Activated naive CD8-positive, alpha-beta T cell (primary cell): ENCODE measurements around the gene USP40.

Experiments used
- H3K27ac Mint-ChIP-seq: one replicate; pipeline ENCODE4 v1.8.0; 2021; ENCODE audit warnings: mixed read lengths
- H3K27me3 Mint-ChIP-seq: one replicate; pipeline ENCODE4 v1.8.0; 2021; ENCODE audit warnings: mixed read lengths
- H3K36me3 Mint-ChIP-seq: one replicate; pipeline ENCODE4 v1.8.0; 2021; ENCODE audit warnings: mixed read lengths
- H3K4me1 Mint-ChIP-seq: one replicate; pipeline ENCODE4 v1.8.0; 2021; ENCODE audit warnings: low read depth, mixed read lengths
- H3K4me3 Mint-ChIP-seq: one replicate; pipeline ENCODE4 v1.8.0; 2021; ENCODE audit warnings: mild to moderate bottlenecking, mixed read lengths
- H3K9me3 Mint-ChIP-seq: one replicate; pipeline ENCODE4 v1.8.0; 2021; ENCODE audit warnings: low read depth, mixed read lengths

The USP40 gene

GRCh38 chr2:233434666-233435330, 131.8 kb downstream of the USP40 start:
- H3K27me3 Mint-ChIP-seq: no peaks in the 10 kb centered on the region
- H3K27ac Mint-ChIP-seq: peak overlapping the region; percentile 11
- H3K4me3 Mint-ChIP-seq: no peak overlapping the region
- peaks cover 28% of the 10 kb centered on the region for H3K4me1 Mint-ChIP-seq
- H3K36me3 Mint-ChIP-seq: peaks cover 7% of the 10 kb centered on the region
- no peaks in the 10 kb centered on the region for H3K9me3 Mint-ChIP-seq

GRCh38 chr2:233433794-233434193, 132.8 kb downstream of the USP40 start:
- H3K4me1 Mint-ChIP-seq: peaks cover 36% of the 10 kb centered on the region
- no peak overlapping the region for H3K4me3 Mint-ChIP-seq
- peaks cover 7% of the 10 kb centered on the region for H3K36me3 Mint-ChIP-seq
- H3K9me3 Mint-ChIP-seq: no peaks in the 10 kb centered on the region
- H3K27ac Mint-ChIP-seq: no peak overlapping the region
- H3K27me3 Mint-ChIP-seq: no peaks in the 10 kb centered on the region

GRCh38 chr2:233433029-233433428, 133.6 kb downstream of the USP40 start:
- Mint-ChIP-seq H3K4me3 (no peak overlapping the region), H3K27ac (peak overlapping the region; percentile 61), H3K4me1 (peaks cover 44% of the 10 kb centered on the region), H3K36me3 (peaks cover 7% of the 10 kb centered on the region), H3K27me3 (no peaks in the 10 kb centered on the region), H3K9me3 (no peaks in the 10 kb centered on the region)

GRCh38 chr2:233430651-233431050, 135.9 kb downstream of the USP40 start:
- peaks cover 66% of the 10 kb centered on the region for H3K4me1 Mint-ChIP-seq
- peak overlapping the region; percentile 50 for H3K27ac Mint-ChIP-seq
- no peak overlapping the region for H3K4me3 Mint-ChIP-seq
- no peaks in the 10 kb centered on the region for H3K27me3 Mint-ChIP-seq
- H3K9me3 Mint-ChIP-seq: no peaks in the 10 kb centered on the region
- peaks cover 18% of the 10 kb centered on the region for H3K36me3 Mint-ChIP-seq

- Mint-ChIP-seq H3K36me3 (peaks cover 19% of the 10 kb centered on the region), H3K4me3 (no peak overlapping the region), H3K27ac (peak overlapping the region; percentile 67), H3K9me3 (no peaks in the 10 kb centered on the region), H3K27me3 (no peaks in the 10 kb centered on the region), H3K4me1 (peaks cover 70% of the 10 kb centered on the region)
Measured at GRCh38 chr2:233430081-233430480, 136.5 kb downstream of the USP40 start.

- Mint-ChIP-seq H3K27ac (peak overlapping the region; percentile 77), H3K27me3 (no peaks in the 10 kb centered on the region), H3K4me1 (peaks cover 76% of the 10 kb centered on the region), H3K36me3 (peaks cover 21% of the 10 kb centered on the region), H3K9me3 (no peaks in the 10 kb centered on the region), H3K4me3 (no peak overlapping the region)
Measured at GRCh38 chr2:233429175-233429897, 137.2 kb downstream of the USP40 start.

- Mint-ChIP-seq H3K27ac (peak overlapping the region; percentile 28), H3K27me3 (no peaks in the 10 kb centered on the region), H3K4me3 (no peak overlapping the region), H3K9me3 (no peaks in the 10 kb centered on the region), H3K36me3 (peaks cover 24% of the 10 kb centered on the region), H3K4me1 (peaks cover 84% of the 10 kb centered on the region)
Measured at GRCh38 chr2:233428438-233428837, 138.1 kb downstream of the USP40 start.

GRCh38 chr2:233428008-233428407, 138.6 kb downstream of the USP40 start:
- H3K9me3 Mint-ChIP-seq: no peaks in the 10 kb centered on the region
- peaks cover 25% of the 10 kb centered on the region for H3K36me3 Mint-ChIP-seq
- no peaks in the 10 kb centered on the region for H3K27me3 Mint-ChIP-seq
- no peak overlapping the region for H3K4me3 Mint-ChIP-seq
- peaks cover 85% of the 10 kb centered on the region for H3K4me1 Mint-ChIP-seq
- H3K27ac Mint-ChIP-seq: peak overlapping the region; percentile 28

GRCh38 chr2:233426619-233427342, 139.8 kb downstream of the USP40 start:
- peaks cover 21% of the 10 kb centered on the region for H3K36me3 Mint-ChIP-seq
- H3K27me3 Mint-ChIP-seq: no peaks in the 10 kb centered on the region
- no peaks in the 10 kb centered on the region for H3K9me3 Mint-ChIP-seq
- H3K4me3 Mint-ChIP-seq: peak overlapping the region; percentile 18
- H3K27ac Mint-ChIP-seq: peak overlapping the region; percentile 85
- peaks cover 91% of the 10 kb centered on the region for H3K4me1 Mint-ChIP-seq
